Measurements from ENCODE around the gene ATP4B.
A peak's percentile ranks its signal among the peaks of the same experiment; 100 is the strongest.

The ATP4B gene

DNA sequence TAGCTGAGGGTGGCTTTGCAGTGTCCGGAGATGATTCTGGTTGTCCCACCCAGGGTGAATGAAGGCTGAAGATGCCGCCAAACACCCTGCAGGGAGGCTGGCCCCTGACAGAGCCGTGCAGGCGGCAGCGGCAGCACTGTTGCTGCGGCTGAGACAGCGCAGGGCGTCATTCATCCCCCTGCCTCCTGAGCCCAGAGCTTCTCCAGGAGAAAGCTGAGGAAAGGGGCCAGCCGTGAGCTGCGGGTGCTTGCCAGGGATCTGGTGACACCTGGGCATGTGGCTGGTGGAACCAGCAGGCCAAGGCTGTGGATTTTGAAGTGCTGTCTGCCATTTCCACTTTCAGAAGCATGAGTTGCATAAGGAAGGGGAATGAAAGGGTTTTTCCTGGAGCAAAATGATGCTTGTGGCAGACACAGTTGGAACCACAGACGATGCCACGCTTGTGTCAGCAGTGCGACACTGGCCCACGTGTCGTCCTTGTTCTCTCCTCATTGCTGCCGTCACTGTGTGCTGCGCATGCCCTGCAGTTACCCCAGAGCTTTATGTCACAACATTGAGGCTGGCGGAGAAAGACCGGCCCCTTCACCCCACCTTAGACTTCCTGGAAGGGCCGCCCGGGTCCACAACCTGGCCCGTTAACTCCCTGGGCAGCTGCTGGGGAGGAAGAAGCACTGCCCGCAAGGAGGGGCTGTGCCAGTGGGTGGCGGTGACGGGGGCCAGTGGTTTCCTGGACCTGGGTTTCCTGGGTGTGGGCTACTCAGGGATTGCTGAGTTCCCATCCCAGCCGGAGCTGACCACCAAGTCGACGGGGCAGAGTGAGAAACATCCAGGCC, 50.7 kb downstream of the ATP4B start:
- DNase-seq: no peak
- ATAC-seq: no peak

GRCh38 chr13:113605866-113606438, 52.0 kb downstream of the ATP4B start:
- no peak for ATAC-seq
- no peak for DNase-seq

- no peak for DNase-seq
- ATAC-seq: no peak
These were observed 52.5 kb downstream of the ATP4B start for GRCh38 chr13:113605461-113605860.

GRCh38 chr13:113604186-113604585, 53.8 kb downstream of the ATP4B start:
- ATAC-seq (peak; percentile 64), DNase-seq (no peak)

DNA sequence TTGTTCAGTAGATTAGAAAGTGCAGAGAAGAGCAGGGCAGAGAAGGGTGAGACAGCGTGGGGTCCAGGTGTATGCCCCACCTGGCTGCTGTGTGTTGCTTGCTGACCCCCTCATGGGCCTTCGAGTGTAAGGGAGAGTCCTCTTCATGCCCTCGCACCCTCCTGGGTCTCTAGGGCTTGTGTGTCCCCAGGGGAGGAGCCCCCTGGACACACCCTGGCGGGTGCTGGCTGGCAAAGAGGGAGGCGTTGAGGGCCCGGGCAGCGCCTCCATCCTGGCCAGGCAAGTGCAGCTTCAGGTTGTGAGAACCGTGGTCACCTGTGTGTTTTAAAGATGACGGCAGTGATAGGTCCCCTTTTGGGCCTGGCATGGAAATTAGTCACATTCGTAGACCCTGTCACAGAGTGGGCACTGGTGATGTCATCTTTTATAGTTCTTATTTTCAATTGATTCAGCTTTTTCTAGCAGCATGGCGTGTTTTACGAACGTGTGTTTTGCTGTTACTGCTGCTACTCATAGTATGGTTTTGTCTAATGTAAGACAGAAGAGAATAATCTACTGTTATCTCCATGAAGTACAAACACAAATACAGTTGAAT, 54.8 kb downstream of the ATP4B start:
- ATAC-seq (no peak), DNase-seq (no peak)

DNA sequence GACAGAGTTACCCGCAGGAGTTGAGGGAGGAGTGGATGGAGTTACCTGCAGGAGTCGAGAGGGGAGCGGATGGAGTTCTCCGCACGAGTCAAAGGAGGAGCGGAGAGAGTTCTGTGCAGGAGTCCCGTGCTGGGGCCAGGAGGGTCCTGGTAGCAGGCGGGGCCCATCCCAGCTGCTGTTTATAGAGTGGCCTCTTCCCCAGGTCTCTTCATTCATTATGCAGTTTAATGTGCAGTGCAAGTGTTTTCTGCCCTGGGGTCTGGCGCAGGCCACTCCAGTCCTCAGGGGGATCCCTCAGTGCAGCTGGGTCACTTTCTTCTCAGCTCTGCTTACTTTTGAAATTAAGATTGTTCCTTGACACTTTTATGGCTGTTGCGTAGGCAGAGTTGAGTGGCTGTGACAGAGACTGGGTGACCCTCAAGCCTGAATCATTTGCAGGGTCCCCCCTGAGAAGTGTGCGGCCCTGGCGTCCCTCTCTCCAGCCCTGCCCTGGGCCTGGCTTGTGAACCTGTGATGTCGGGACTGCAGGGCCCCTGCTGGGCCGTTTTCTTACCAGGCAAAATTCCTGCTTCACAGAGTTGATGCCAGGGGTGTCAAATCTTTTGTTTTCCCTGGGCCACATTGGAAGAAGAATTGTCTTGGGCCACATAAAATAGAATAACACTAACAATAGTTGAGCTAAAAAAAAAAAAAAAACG, 55.6 kb downstream of the ATP4B start:
- ATAC-seq: no peak
- no peak for DNase-seq

GRCh38 chr13:113601166-113602070, 56.6 kb downstream of the ATP4B start:
- DNase-seq: no peak
- no peak for ATAC-seq

- ATAC-seq (no peak), DNase-seq (no peak)
These were observed 58.6 kb downstream of the ATP4B start for GRCh38 chr13:113599391-113599790.

Data from stimulated activated naive CD8-positive, alpha-beta T cell treated with anti-CD3 and anti-CD28 coated beads, Interleukin-15, Interleukin-2, amounts not matched to agents 100 U/mL and 50 U/mL, for 24 hours (primary cell).